T-cell (primary cell): ENCODE measurements around the gene COBLL1. TPM values are rescaled to one million over a fixed set of nuclear protein-coding genes. Genes with fewer than 3 reads are reported as not detected.

ENCODE experiments used
- total RNA-seq, 35 experiments: library from RNA in 6 of 35; stranded (reverse) in 6 of 35; fragments of 120-200 nt in 1 of 35; gene quantifications; one replicate each; pipeline versions ENCODE4 v1.2.1 to v1.2.4 and lab custom pipeline; 2013 to 2026

The COBLL1 gene
- total RNA-seq, 5 donors from 2014 or later (not counting 1 experiment from before 2014, with no cell fraction given) = 0.68 to 5.1 (median 1.9) TPM

Other genes starting within 250 kb of the COBLL1 start
- not detected for gene GRB14, start 220.3 kb downstream of the COBLL1 start, total RNA-seq
- gene SLC38A11, start 113.7 kb upstream of the COBLL1 start, total RNA-seq = under 1 TPM in 2 of 5 donors, not detected in 3; 0.38 to 0.72 TPM